NCI-H1694 treated with DMSO at 0.1 percent for 48 hours (cell line): ENCODE data around the gene ADPRS.

Experiments
- DNase-seq: peaks from one replicate; lab custom pipeline; 2025; lab: John Stamatoyannopoulos, UW

Gene ADPRS

DNA sequence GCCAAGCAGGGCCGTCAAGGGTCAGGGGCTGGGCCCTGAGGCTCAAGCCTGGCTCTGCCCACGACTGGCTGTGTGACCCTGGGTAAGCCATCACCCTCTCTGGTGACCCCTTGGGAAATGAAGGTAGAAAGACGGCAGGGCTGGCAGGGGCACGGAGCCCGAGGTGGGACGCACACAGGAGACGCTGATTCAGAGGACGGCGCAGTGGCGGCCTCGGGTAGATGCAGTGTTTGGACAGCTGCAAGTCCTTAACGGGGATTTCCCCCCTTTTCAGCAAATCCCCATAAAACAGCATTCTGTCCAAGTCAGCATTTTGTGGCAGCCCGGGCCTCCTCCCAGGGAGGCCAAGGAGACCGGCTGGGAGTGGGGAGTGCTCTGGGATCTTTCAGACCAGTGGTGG, 19.6 kb downstream of the ADPRS start:
- no peak for DNase-seq

DNA sequence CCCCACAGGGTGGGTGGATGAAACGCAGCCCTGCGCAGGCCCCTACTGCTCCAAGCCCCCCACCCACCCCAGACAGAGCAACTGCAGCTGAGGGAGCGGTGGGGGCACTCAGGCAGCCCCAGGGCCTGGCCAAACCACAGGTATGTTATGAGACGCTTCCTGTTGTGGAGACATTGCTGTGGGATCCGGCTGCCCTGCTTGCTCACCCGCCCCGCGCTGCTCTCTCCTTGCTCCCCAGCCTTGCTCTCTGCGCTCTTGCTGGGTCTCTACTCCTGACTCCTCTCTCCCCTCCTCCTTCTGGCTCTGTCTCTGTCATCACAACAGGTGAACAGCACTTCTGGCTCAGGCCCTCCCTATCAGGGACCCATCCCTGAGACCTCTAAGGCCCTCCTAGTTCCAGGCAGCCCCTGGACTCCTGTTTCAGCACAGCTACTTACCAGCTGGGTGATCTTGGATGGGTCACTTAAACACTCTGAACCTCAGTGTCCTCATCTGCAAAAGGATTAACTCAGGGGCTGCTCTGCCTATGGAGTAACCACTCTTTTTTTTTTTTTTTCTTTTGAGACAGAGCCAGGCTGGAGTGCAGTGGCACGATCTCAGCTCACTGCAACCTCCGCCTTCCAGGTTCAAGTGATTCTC, 20.5 kb downstream of the ADPRS start:
- no peak for DNase-seq

DNA sequence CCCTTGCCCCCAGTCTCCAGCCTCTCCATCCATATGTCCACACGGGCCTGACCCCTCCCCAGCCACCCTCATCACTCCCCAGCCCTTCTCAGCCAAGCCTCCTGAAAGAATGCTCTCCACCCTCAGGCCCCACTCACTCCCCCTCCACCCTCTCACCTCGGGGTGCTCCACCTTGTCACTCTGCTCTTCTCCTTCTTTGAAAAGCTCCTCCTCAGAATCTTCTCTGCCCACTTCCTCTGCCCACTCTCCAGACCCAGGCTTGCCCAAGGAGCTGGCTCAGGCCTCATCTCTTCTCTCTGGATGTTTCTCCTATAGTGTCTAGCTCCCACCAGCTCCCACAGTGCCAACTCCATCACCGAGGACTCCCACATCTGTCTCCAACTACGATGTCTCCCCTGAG, 22.5 kb downstream of the ADPRS start:
- DNase-seq = no peak

DNA sequence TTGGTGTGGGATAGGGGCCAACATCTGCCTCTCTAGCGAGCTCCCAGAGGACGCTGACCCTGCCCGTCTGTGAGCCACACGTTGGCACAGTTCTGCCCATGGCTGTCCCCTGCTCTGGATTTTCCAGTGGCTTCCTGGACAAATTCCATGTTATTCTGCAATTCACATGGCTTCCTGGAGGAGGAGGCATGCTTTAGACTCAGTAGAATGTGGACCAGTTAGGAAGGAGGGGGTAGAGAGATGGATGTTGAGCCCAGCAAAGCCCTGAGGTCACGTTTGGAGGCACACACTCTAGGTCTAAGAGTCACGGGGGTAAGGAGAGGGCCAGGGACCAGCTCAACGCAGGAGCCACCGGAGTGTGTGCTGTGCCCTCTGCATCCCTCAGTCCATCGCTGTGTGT, 24.1 kb downstream of the ADPRS start:
- no peak for DNase-seq

DNA sequence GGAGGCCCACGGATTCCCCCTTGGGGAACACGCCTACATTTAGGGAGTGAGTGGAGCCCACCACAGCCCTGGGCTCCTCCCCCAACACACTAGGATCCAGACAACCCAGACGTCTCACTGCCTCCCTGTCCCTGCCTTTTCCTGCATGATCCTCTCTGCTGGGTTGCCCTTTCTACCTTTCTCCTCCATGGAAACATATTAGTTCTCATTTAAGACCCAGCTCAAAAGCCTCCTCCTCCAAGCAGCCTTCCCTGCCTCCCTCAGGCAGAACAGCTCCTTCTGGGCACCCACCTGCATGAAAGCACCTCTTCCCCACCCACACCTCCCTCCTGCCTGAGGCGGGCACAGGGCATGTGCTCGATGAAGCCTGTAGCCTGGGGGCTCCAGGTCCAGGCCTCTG, 25.7 kb downstream of the ADPRS start:
- no peak for DNase-seq

DNA sequence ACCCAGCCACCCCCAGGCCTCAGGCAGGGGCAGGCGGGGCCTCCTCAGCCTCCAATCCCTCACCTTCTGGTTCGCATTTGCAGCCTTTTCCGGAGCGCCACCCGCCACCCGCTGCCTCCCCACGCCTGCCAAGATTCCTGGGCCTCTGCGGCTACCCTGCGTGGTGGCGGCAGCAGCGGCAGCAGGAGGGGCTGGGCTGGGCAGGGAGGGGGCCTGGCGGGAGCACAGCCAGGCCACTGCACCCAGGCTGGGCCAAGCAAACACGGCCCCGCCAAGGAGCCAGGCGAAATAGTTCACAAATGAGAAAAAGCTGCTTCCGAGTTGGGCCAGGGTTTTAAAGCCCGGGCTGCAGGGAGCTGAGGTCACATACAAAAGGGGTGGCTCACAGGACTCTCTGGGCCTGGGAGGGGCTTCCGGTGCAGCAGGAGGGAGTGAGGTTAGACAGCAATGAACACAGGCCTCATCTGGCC, 26.5 kb downstream of the ADPRS start:
- DNase-seq = peak; percentile 4

DNA sequence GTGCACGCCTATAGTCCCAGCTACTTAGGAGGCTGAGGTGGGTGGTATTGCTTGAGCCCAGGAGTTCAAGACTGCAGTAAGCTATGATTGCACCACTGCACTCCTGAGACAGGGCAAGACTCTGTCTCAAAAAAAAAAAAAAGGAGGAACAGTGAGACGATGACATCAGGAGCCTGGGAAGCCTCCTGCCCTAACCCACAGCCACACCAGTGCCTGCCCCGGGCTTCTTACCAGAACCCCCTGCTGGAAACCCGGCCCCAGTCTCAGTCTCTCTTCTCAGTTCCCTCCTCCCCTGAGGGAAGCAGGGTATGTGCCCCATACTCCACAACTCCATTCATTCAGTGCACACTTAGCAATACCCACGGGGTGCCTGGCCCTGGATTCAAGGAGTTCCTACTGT, 27.2 kb downstream of the ADPRS start:
- no peak for DNase-seq

DNA sequence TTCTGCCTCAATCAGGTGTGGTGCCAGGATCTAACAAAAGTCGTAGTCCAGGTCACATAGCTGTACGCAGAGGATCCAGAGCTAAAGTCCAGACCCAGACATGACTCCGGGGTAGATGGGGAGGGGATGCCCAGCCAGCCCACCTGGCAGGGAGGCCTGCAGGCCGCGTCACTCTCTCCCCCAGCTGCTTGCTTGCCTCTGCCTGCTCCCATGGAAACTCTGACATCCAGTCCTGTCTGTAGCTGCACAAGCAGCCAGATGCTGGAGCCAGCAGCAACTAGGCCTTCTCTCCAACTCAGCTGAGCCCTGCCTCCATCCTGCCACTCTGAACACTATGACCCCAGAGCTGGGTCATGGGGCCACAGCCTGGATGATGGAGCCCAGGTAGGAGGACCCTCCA, 28.2 kb downstream of the ADPRS start:
- peak; percentile 27 for DNase-seq

DNA sequence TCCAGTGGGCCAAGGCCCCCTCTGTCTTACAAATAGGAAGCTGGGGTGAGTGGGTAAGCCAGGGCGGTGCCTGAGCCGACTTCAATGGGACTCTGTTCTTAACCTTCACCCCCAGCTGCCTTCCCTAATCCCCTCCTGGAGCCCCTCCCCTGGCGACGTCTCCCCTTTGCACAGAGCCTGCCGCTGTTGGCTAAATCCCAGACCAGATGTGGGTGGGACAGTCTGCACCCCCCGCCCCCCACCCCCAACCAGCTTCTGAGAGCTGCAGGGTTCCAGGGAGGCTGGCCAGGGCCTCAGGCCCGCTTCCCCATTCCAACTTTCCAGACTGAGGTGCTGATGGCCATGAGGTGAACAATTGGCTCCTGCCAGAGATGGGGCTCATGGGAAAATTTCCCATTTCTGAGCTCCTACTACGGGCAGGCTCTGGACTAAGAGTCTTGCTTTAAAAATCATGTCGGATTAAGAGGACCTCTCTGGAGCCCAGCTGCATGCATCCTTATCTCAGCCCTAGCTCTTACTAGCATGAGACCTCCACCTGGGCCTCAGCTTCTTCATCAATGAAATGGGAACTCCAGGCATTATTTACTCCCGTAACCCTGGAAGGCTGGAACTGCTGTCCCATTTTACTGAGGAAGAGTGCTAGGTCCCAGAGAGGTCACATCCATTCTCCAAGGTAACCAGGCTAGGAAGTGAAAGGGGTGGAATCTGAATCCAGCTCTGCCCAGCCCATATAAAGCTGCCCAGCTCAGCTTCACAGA, 29.9 kb downstream of the ADPRS start:
- DNase-seq = no peak

DNA sequence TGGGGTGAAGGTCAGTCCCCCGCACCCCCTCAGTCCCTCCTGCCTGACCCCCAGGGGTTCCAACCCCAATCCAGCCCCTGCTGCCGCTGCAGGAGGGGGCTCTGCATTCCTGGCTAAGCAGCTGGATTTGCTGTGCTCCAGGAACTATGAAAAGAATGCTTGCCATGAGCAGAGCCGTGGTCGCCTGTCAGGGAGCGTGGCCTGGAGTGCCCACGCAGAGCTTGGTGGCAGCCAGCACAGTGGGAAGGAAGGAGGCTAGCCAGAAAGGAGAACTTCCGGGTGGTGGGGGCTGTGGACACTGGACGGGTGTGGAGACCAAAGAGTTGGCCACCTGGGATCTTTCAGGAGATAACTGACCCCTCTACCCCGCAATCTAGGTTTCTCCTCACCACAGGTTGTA, 30.8 kb downstream of the ADPRS start:
- no peak for DNase-seq

DNA sequence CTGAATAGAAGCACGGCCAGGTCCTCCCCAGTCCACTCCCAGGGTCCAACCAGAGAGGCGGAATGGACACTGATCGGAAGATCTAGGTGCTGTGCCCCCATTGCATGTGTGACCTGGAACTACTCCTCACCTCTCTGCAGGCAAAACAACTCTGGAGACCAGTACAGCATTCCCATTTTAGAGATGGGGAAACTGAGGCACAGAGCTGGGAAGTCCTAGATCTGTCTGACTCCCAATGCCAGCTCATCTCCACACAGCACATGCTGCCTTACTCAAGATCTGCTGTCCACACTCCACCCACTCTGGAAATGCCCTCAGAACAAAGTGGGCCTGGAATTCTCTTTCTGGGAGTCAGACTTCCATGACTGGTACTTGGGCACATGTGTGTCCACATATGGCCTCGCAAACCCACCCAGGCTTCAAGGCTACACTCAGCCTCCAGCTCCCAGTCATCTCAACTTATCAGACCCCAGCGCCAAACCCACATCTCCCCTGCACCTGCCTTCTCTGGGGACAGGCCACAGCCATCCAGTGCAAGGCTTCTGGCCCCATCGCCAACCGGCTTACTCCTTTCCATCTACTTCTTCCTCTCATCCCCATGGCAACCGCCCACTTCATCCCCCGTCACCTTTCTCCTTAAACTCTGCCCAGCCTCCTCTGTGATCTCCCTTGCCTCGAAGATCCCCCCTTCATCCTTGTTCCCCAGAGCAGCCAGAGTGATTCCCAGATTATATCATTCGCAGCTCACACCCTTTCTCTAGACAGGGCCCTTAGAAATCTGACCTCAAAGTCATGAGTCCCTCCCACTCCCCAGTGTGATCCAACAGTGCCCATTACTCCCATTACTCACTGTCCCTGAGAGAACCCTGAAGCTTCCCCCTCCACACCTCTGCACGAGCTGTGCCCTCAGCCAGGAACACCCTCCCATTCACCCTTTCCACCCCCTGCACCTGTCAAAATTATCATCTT, 33.7 kb downstream of the ADPRS start:
- no peak for DNase-seq

DNA sequence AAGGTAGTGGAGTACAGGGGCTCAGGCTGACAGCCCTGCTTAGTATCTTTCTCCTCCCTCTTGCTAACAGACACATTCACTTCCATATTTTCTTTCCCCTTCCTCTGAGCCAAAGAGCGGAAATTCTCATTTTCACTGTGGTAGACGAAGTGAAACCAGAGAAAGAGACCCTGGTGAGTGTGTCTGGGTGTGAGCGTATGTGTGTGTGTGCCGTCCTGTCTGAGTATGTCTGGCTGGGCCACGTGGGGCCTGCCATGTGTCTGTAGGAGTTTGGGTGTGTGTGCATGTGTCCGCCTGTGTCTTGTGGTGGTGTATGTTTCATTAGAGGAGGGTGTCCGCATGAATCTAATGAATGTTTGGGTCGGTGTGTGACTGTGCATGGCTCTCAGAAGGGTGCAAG, 34.7 kb downstream of the ADPRS start:
- no peak for DNase-seq

DNA sequence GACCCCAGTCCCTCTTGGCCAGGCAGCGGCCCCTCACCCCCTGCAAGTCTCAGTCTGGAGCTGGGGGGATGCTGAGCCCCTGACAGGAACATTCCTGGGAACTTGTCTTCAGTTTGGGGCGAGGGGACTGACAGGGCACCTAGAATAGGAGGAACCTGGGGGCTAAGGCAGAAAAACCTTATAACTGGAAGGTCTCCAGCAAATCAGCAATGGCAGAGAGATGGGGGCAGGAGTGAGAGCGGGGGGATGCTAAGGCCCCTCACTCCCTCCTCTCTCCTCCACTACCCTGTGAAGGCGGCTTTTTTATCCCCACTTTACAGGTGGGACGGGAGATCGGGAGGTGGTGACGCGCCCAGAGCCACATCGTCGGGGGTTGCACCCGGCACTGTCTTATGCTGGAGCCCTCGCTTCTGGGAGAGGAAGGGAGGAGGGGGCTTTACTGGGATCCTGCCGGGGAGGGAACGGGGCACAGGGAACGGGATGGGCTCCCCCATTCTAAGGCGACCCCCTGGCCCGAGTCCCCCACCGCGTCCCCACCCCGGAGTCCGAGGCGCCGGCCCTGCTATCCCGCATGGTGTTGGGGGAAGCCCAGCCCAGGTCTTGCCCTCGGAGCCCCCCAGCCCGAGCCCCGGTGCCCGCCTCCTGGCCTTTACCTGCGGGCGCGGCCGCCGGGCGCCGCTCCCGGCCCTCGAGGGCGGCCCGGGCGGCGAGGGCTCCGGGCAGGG, 35.9 kb downstream of the ADPRS start:
- DNase-seq = no peak

DNA sequence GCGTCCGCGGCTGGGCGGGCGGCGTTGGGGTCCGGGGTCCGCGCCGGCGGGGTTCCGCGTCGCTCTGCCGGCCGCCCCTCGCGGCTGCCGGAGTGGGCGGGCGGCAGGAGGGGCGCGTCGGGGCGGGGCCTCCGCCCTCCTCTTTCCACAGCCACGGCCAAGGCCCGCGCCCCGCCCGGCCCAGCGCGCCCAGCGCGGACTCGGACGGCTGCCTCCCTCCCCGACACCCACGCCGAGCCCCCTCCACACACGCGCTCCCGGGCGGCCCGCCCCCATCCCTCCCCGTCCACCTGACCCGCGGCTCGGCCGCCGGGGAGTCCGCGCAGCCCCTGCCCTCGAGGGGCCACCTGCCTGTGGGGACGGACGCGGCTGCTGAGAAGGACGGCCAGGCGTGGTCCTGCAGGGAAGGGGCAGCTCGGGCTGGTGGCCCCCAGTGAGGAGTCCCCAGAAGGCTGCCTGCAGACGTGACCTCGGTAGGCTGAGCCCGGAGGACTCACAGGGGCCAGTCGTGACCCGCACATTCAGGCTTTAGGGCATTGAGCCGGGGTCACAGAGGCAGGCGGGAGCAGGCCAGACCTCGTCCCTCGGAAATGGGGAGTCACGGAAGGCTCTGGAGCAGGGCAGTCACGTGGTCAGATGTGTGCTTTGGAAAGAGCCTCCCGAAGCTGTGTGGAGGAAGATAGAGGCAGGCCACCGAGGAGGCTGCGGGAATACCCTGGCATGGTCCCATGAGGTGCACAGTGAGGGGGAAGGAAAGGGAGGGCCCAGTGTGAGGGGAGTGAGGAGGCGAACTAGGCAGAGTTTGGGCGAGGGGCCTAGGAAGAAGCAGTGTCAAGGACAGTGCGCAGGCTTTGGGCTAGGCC, 36.7 kb downstream of the ADPRS start, which contains the start of gene COL8A2:
COL8A2 (minus strand) TSS at position 94 of the 863 bp plus-strand sequence. CDS start 24,980 bp downstream, outside the sequence.
- no peak for DNase-seq

DNA sequence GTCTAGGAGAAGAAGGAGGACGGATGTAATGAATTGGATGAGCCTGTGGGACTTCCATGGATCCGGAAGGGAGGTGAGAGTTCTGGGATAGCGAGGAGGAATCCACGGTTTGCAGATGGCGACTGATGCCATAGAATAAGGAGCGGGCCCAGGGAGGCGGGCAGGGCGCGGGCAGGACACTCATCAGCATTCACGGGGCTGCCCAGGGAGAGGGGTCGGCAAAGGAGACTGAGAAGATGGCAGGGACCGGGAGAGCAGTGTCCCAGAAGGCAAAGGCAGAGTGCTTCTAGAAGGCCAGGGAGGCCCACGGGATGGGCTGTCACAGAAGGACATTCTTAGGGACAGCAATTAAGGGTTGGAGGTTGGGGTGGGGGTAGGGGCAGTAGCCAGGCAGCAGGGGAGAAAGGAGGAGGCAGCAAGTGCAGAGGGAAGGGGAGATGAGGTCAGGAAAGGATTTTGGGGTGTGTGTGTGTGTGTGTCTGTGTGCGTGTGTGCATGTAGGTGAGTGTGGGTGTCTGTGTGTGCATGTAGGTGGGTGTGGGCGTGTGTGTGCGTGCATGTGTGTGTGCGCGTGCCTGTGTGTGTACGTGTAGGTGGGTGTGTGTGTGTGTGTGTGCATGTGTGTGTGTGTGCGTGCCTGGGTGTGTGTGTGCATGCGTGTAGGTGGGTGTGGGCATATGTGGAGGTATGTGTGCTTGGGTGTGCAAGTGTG, 37.5 kb downstream of the ADPRS start:
- no peak for DNase-seq

DNA sequence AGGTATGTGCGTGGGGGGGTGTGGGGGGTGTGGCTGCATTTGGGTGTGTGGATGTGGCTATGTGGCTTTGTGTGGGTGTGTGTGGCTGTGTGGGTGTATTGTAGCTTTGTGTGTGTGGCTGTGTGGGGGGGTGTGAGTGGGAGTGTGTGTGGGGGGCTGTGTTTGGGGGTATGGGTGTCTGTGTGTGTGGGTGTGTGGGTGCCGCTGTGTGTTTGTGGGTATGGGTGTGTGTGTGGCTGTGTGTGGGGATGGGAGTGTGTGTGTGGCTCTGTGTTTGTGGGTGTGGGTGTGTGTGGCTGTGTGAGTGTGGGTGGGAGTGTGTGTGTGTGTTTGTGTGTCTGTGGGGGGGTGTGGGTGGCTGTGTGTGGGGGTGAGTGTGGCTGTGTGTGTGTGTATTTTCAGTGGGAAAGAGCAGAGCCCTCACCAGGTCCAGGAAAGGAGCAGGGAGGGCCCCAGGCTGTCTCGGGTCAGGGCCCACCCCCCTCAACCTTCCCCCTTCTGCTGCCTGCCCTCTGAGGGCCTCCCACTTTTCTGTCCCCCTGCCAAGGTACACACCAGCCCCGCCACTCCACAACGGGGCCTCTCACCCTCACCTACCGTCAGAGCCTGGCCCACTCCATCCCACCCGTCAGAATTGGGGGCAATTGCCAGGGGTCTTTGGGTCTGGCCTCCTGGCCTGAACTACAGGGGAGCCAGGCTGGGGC, 38.3 kb downstream of the ADPRS start:
- no peak for DNase-seq

DNA sequence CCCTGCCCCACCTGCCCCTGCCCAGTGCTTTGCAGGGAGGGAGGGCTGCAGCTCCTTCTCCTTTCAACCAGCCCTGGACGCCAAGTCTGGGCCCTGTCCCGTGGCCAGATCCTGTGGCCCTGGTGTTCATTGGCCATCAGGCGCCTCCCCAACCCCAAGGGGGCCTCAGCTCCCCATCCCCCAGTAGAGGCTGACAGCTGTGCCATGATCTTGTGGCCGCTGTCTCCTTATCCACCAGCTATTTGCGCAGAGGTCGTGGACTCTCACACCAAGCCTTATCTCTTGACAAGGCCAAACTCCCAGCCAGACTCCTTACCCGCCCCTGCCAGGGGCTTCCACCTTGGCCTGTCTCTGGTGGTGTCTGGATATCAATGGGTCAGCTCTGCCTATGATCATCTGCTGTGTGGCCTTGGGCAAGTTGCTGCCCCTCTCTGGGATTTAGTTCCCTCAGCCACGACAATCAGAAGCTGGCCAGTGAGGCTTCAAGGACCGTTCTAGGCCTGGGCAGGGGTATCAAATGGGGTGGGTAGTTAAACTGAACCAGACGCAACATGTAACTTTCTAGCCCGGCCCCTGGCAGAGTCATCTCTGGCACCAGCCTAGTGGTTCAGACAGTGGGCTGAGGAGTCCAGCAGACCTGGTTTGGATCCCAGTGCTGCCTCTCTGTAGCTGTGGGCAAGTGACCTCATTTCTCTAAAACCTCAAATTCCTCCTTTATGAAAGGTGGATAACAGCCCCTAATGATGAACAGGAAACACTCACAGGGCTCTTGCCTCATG, 39.6 kb downstream of the ADPRS start:
- DNase-seq = no peak

DNA sequence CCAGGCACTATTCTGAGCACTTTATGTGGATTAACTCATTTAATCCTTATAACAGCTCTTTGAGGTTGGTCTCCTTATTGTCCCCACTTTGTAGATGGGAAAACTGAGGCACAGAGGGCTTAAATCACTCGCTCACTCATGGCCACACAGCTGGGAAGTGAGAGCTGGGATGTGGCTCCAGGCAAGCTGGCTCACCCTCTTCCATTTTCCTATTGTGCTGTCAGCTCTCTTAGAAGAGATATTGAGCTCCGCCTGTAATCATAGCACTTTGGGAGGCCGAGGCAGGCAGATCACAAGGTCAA, 40.2 kb downstream of the ADPRS start:
- DNase-seq = no peak

DNA sequence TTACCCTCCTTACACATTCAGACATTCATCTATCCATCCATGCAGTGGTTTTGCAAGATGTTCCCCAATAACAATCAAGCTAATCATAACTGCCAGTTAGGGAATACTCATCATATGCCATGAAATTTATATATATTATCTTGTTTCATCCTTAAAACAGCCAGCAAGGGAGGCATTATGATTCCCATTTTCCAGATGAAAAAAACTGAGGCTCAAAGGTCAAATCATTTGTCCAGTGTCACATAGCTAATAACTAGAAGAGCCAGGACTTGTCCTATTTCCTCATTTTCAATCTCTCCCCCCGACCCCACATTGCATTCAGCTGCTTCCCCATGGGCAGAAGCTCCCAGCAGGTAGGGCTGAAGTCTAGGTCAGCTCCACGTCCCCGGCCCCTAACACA, 43.3 kb downstream of the ADPRS start:
- DNase-seq = no peak
